CD4-positive, alpha-beta T cell treated with Interleukin-12 subunit alpha and Interleukin-12 subunit beta, for 1 hour (primary cell): ENCODE data around the gene GUCA1A.
"Not testable (repeated sequence)": the region's sequence is repeated elsewhere in the genome, so short reads cannot be mapped to it uniquely, and the experiment has no call there.

ENCODE experiments used
- DNase-seq: peaks from one replicate; pipeline ENCODE4 v3.0.0-alpha.2; 2020

Gene GUCA1A

DNA sequence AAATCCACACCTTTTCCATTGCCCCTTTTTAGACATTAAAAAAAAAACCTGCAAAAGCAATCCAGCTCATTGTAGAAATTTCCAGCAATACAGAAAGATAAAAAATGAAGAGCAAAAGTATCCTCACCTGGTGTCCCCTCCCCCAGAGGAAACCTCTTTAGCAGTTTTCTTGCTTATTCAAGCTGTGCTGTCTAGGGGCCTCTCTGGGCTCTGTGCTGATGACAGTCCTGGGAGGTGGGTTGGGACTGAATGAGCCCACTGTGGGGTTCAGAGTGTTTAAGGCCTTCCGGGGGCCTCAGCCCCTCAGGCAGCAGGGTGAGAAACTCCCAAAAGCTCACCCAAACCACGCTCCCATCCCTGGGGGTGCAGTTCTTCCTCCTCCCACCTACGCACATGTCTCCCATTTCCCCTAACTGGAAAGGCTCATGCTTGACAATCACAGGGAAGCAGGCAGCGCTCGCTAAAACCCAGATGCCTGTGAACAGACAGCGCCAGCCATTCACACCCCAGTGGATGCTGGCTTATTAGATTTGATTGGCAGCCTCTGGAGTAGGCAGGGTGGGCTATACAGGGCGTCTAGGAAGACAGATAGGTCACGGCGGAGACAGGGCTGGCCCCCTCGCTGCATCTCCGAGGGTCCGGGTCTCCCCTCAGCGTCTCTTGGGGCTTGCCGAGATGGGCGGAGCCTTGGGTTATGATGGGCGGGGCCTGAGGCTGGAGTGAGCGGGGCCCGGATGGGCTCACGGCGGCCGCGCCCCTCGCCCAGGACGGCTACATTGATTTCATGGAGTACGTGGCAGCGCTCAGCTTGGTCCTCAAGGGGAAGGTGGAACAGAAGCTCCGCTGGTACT is 4.6 kb downstream of the GUCA1A start:
- DNase-seq, result peak; percentile 6

DNA sequence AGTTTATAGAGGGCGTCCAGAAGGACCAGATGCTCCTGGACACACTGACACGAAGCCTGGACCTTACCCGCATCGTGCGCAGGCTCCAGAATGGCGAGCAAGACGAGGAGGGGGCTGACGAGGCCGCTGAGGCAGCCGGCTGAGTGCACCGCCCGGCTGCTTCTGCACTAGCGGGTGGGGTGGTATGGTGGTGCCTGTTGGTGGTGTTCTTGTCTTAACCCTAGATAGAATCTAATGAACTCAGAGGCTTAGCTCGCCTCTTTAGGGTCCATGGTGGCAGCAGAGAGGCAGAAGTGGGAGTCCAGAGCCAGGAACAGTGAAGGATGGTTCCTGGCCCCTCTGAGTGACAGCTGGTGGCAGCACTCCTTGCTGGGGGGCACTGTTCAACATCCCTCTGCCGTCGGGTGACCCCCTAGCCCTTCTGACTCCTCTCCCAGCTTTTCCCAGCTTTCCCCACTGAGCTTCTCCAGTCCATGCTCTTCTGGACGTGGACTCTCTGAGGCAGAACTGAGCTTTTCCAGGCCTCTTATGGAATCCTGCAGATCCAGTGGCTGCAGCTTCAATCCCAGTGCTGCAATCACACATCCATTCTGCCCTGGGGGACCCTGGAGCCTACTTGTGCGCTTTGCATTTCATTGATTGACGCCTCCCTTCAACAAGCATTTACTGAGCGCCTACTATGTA is 6.2 kb downstream of the GUCA1A start:
- DNase-seq, result no peak

DNA sequence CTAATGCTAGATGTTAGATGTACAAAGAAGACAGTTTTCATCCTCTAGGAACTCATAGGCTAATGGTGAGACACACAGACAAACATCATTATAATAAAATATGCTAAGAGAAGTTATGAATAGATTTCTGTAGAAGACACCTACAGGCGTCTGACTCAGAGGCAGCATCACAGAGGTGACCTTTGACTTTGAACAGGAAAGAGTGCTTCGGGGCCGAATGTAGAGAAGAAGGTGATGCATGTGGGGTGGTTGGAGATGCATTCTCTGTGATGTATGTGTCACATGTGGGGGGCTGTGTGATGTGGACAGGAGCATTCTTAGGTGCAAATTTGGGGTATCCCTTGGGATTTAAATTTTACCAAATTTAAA is 6.8 kb downstream of the GUCA1A start:
- DNase-seq, result no peak

DNA sequence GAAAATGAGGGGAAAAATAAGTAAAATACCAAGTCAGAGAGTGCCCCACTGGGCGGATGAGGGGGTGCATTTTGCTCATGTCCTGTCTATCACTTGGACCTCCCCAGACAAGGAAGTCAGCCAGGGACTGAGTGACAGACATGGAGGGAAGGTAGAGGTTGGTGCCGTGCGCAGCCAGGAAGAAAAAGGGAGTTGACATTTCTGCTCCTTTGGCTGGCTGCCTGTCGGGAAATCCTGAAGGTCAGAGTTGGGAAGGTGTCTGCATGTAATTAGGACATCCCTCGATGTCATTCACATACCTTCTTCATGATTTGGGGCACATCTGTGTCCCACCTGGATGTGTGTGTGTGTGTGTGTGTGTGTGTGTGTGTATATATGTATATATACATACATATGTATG is 8.9 kb downstream of the GUCA1A start:
- DNase-seq, result no peak

DNA sequence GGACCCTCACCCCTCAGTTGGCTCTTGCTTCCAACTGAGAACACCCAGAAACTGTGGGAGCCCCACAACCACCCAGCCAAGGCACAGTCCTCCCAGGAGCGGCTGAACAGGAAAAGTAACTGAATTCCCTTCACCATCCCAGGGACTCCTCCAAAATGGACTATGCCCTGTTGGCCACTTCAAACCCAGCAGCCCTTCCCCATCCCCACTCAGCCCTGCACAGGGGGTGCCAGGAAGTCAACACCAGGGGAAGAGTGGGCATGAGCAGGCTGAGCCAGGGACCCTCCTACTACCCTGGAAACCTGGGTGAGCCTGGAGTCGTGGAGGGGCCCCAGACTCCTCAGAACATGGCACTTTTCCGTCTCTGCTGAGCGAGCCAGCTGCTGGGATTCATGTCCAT is 11.3 kb downstream of the GUCA1A start:
- DNase-seq, result no peak

DNA sequence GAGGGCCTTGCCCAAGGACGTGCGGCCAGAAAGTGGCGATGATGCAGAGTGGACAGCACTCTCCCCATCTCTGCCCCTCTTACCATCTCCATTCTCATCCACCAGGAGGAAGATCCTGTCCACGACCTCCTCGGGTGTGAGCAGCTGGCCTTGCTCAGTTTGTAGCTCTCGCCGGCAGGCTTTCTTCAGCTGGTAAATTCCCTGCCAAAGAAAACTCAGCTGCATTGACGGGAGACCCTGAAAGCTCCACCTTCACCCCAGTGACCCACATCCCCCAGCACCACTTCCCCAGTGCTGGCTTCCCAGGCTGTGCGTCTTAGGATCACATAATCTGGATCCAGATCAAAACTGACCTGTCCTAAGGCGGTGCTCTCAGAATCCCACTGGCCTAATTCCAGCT is 12.4 kb downstream of the GUCA1A start:
- no peak for DNase-seq

DNA sequence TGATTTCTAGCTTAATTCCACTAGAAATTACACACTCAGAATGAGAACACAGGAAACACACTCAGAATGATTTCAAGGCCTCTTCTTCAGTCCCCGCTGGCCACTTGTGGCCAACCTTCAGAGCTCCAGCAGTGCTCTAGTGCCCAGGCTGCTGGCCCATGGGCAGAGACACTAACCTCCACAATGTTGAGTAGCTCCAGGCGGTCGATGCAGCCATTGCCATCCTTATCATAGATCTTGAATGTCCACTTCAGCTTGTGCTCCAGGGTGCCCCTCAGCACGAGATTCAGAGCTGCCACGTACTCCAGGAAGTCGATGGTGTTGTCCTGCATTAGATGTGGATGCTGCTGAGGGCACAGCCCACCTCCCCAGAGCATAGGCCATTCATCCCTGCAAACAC is 15.2 kb downstream of the GUCA1A start:
- DNase-seq, result no peak

DNA sequence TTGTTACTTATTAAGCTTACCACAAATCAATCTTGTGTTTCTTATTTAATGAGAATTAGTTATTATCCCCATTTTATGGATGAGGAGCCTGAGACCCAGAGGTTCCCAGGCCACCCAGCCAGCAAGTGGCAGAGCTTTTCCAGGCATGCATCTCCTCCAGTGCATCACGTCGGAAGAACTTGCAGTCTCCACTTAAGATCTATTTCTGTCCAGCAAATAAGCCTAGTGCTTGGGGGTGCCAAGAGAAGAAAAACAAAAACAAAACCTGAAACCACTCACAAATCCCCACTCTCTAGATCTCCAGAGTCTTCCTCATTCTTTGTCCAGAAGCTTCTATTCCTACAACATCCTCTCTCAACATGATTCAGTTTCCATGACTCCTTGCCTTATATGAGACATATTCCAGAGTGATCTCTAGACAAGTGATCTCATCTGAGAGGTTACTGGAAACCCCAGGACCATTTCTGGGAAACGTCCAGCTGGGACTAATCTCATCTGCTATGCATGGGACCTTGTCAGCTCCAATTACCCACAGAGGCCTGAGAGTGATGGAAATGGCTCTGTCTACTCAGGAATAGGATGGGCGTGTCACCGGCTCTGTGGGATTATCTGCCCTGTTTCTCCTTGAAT is 17.5 kb downstream of the GUCA1A start:
- DNase-seq, result no peak

DNA sequence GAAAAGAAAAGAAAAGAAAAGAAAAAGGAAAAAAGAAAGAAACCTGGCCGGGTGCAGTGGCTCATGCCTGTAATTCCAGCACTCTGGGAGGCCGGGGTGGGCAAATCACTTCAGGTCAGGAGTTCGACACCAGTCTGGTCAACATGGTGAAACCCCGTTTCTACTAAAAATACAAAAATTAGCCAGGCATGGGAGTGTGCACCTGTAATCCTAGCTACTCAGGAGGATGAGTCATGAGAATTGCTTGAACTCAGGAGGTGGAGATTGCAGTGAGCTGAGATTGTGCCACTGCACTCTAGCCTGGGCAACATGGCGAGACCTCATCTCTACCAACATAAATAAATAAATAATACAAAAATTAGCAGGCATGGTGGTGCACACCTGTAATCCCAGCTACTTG is 19.2 kb downstream of the GUCA1A start:
- not testable (repeated sequence) for DNase-seq

DNA sequence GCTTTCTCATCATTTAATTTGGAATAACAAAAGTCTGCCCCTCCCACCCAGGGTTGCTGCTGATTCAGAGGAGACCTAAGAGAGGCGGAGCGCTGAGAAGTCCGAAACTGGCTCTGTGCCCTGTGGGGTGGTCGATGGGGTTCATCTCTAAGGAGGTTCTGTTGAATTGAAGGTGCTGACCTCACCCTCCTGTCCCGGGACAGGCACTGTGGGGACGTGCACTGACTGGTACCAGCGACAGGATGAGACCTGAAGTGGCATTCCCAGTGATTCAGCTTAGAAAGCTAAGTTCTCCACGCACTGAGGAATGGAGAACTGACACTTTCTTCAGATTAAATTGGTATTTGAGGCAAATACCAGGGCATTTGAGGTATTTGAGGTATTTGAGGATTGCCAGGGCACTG is 20.3 kb downstream of the GUCA1A start:
- DNase-seq, result no peak

DNA sequence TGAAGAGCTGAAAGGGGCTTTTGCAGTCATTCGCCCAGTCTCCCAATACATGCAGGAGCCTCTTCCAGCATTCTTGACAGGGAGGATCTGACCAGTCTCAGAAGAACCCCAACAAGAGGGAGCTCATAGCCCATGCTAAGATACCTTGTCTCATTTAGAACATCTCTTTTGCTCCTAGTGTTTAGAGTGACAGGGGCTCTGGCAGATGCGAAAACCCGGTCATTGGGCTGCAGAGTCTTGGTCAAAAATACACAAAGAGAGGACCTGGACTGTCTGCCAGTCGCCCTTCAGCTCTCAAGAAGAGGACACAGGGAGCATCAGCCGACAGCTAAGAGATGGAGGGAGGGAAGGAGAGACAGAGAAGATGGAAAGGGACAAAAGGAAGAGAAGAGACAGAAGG is 20.9 kb downstream of the GUCA1A start:
- no peak for DNase-seq

DNA sequence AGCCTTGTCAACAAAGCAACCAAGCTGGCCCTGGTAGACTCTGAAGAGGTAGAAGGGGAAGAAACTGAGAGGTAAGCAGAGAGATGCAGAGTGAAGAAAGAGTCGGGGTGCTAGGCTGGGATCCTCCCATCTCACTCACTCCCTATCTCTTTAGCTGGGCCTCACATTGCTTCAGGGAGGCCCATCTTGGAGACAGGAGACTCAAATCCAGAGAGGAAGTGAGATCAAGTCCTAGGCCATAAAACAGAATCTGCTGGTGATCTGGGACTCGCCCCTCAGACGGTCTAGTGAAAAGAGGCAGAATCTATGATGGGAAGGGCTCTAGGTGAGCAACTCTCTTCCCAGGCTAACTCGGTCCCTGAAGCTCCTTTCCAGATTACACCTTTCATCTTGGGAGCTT is 22.3 kb downstream of the GUCA1A start:
- no peak for DNase-seq

DNA sequence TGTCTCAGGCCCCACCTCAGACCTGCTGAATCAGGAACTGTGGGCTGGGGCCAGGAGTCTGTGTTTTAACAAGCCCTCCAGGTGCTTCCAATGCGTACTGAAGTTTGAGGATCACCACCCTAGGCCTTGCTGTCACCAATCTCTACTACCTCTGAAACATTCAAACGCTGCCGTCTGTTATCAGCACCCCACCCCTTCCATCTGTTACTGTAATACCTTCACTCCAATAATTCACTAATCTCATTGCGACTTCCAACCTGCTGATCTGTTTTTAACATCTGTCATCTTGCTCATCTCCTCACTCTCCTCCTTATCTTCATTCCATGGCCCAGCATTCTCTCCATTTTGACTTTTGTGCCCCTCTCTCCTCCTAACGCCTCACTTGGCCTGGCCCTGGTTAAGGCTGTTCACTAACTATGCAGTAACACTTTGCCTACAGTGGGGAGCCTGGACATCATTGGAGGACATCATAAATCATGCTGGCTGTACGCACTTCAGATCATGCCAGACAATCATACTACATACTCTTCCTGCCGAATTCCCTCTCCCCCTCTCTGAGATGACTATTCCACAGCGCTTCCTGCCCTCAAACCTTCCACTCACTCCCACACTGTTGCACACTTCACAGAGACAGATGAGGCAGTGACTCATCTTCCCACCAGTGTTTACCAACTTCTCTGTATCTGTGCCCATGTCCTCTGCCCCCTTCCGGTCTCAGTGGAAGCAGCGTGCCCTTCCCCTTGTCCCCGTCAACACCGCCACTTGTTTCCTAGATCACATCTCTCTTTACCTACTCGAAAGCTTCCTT is 24.6 kb downstream of the GUCA1A start:
- no peak for DNase-seq

DNA sequence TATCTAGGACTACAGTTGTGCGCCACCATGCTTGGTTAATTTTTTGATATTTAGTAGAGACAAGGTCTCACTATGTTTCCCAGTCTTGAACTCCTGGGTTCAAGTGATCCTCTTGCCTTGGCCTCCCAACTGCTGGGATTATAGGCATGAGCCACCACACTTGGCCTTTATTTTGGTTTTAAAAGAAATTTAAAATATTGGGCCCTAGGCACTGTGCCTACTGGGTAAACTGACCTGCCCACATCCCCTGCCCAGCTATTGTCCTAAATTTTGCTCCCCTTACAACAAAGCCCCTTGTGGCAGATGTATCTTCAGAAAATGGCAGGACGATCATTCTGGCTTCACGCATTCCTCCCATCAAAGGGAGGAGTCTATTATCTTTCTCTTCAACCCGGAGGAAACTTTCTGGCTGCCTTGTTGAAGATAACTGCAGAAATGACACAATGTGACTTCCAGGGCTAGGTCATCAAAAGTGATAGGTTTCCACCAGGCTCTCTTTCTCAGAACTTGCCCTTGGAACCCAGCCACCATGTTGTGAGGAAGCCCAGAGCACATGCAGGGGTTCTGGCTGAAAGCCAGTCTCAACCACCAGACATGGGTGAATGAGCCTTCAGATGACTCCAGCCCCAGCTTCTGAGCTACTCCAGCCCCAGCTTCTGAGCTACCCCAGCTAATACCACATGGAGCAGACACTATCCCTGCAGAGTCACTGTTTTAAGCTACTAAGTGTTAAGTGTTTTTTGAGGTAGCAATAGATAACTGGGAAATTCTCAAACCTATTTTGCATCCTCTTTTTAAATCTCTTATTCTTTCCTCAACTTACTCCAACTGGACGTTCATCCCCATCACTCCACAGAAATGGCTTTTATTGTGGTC is 26.2 kb downstream of the GUCA1A start:
- DNase-seq, result no peak

DNA sequence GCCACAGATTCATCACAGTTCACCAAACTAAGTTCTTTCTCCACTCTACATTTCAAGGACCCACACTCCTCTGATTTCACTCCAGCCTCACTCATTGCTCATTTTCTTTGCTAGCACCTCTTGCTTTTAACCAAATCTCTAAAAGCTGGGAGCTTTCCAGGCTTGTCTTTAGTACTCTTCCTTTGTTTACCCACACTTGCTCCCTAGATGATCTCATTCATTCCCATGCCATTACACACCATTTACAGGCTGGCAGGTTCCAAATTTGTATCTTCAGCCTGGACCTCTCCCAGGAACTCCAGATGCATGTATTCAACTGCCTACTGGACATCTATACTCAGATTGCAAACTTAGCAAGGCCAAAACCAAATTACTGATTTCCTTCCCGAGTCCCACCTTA is 26.9 kb downstream of the GUCA1A start:
- no peak for DNase-seq

DNA sequence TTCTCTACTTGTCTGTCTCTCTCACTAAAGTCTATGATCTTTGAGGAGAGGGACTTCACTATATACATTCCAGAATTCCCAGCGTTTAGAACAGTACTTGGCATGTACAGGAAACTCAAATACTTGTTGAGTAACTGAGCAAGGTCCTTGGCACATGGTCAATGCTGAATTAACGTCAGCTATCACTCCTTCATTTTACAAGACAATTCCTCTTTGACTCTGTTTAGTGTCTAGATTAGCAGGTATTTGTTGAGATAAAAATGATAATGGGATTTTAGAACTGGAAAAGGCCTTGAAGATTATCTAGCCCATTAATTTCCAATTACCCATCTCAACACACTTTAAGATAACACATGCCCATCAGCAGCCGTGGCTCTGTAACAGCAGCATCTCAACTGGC is 28.2 kb downstream of the GUCA1A start:
- no peak for DNase-seq

DNA sequence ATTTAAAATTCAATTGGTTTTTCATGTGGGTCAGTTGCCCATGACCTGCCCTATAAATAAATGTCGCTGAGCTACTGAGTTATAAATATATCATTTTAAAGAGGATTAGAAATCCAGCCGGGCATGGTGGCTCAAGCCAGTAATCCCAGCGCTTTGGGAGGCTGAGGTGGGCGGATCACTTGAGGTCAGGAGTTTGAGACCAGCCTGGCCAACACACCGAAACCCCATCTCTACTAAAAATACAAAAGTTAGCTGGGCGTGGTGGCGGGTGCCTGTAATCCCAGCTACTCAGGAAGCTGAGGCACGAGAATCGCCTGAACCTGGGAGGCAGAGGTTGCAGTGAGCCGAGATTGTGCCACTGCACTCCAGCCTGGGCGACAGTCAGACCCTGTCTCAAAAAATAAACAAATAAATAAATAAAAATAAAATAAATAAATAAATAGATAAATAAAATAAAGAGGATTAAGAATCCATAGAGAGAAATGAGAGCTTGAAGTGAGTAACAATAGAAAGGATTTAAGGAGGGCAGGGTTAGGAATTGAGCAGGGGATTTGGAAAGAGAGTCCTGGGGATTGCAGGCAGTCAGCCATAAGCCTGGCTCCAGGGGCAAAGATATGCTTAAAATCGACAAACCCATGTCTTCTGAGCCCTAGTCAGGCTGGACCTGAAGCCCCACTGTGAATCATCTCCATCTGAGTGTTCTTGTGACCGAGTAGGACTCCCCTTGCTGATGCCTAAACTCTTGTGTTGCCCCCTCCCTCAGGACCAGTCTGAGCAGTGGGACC is 29.2 kb downstream of the GUCA1A start:
- DNase-seq, result not testable (repeated sequence)

DNA sequence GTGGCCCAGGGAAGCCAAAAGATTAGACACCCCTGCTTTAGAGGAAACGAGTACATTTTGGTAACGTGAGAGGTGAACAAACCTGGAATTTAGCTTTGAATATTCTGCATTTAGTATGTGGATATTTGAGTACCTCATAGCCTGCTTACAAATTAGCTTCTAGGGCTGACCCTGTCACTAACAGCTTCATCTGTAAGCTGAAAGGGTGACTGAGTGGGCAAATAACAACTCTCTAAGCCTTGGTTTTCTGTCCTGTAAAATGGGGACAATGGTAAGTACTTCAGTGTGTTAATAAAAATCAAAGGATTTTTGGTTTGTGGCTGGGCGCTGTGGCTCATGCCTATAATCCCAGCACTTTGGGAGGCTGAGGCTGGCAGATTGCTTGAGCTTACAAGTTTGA is 30.0 kb downstream of the GUCA1A start:
- DNase-seq, result no peak

DNA sequence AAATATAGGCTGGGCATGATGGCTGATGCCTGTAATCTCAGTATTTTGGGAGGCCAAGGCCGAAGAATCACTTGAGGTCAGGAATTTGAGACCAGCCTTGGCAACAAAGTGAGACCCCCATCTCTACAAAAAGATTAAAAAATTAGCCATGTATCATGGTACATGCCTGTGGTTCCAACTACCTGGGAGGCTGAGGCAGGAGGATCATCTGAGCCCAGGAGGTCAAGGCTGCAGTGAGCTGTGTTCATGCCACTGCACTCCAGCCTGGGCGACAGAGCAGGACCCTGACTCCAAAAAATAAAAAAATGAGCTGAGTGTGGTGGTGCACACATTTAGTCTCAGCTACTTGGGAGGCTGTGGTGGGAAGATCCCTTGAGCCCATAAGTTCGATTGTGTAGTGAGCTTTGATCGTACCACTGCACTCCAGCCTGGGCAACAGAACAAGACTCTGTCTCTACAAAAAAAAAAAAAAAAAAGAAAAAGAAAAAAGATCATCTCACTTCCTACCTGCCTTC is 31.7 kb downstream of the GUCA1A start:
- no peak for DNase-seq

DNA sequence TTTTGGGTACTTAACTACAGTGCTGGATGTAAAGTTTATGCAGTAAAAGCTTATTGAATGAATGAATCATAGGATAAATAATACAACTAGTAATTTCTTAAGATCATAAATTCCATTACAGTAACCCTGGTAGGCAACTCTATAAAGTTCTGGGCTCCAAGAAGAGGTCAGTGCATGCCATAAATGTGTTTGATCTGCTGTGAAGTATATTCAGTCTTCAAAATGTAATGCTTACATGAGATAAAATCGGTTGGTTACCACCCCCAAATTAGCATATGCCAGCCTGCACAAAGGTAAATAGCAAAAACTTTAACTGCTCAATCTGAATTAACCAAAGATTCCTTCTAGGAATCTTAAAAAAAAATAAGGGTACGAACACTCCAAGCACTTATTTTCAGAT is 34.4 kb downstream of the GUCA1A start:
- DNase-seq, result not testable (repeated sequence)

DNA sequence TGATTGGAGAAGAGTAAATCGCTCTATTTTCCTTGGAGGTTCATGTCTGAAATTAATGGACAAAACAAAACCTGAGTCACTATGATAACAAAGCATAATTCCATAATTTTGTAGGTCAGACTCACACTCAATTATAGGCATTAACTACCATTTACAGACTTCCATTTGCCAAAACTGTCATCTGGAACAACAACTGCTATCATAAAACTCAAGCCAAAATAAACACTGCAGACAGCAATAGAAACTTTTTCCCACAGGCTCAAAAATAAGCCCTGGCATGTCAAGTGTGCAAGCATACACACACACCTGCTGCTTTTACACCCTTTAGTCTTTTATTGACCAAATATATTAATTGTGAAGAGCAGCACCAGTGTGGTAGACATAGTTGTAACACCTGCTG is 37.4 kb downstream of the GUCA1A start:
- DNase-seq, result no peak
